ENCODE data around the gene RAD9B.
"Not testable (repeated sequence)": the region's sequence is repeated elsewhere in the genome, so short reads cannot be mapped to it uniquely, and the experiment has no call there.

Gene RAD9B

DNA sequence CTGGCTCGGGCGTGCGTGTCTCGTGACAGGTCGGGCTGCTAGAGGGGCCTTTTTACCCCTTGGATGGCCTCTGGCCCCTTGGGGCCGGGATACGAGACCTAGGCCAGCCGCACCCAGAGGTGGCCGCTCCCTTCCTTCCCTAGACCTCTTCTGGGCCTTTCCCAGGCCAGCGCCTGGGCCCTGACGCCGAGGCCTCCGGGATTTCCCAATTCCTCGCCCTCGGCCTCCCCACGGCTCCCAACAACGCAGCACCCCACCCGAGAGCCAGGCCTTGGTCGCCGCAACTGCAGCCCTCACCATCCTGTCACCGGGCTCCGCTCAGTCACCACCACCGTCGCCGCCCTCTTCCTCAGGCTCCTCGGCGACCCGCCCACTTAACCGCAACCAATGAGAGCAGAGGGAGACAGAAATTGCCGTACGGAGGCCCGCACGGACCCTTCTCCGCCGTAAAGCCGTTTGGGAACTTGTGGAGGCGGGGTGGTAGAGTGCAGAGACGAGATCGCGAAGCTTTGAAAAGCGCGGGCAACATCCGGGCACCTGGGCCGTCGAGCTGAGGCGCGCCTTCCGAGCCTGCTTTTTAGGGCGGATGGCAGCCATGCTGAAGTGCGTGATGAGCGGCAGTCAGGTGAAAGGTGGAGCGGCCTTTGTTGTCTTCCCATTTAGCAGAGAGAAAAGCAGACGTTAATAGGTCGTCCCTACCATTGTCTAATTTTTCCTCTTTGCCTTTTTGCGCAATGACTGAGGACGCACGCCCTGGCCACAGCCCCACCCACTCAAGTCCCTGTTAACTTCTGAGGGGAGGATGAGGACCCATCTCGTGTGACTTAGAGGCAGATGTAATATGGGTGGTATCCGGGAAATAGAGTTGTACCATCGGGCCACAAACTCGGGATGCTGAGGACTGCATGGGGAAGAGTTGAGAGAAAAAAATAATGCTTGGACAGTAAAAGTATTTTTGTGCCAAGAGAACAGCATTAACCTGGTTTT, at the start of gene RAD9B, which contains the start of gene VPS29:
RAD9B (plus strand) TSS at position 580 of the 987 bp plus-strand sequence; CDS start at position 587, 7 bp downstream.
VPS29 (minus strand) TSS at position 360 of the 987 bp plus-strand sequence; CDS start at position 300, 60 bp downstream.
- peak; percentile 98 for DNase-seq

DNA sequence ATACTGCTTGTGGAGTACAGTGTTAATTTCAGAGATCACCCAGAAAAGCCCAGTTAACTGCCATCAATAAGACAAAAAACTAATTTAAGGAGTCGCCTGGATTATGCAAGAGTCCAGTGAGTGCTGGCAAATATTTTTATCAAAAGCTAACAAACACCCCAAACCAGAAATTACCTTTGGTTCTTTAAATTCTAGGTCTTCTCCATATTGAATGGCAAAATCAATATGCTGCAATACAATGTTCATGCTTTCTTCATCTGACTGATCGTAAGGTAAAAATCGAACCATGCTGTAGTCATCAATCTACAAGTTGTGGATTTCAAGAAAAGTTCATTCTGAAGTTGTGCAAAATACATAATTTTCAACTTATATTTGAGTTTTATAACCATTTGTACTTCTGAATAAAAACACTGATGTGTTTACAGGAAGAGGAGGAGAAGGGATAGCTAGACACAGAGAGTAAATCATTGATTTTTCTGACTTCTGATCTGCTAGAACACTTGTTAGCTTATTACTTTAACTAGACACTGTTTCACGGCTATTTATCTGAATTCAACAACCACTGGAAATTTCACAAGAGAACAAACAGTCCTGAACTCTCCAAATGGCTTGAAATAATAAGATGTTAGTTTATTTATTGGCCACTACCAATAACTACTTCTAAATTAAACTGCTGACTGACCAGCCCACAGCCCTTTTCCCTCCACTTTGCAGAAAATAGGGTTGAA, 48.4 kb upstream of the RAD9B start:
- no peak for DNase-seq

DNA sequence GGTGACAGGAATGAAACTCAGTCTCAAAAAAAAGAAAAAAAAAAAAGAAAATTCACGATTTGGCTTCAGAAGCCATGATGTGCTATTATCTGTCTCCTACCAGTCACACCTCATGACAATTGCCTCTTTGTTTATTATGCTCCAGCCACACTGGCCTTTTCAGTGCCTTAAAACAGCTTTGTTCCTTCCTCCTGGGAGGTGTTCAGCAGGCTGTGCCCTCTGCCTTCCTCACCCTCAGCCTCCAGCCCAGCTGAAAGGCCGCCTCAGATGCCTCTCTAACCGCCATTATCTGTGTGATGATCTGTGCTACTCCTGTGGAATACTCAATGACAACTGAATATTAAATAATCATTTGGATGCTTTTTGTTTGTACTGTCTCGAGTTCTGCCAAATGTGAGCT, 43.4 kb upstream of the RAD9B start:
- no peak for DNase-seq

DNA sequence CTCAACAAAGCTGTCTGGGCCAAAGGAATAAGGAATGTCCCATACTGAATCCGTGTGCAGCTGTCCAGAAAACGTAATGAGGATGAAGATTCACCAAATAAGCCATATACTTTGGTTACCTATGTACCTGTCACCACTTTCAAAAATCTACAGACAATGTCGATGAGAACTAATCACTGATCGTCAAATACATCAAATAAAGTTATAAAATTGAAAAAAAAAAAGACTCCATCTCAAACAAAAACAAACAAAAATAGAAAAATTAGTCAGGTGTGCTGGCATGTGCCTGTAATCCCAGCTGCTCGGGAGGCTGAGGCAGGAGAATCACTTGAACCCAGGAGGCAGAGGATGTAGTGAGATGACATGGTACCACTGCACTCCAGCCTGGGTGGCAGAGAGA, 40.9 kb upstream of the RAD9B start:
- not testable (repeated sequence) for DNase-seq

DNA sequence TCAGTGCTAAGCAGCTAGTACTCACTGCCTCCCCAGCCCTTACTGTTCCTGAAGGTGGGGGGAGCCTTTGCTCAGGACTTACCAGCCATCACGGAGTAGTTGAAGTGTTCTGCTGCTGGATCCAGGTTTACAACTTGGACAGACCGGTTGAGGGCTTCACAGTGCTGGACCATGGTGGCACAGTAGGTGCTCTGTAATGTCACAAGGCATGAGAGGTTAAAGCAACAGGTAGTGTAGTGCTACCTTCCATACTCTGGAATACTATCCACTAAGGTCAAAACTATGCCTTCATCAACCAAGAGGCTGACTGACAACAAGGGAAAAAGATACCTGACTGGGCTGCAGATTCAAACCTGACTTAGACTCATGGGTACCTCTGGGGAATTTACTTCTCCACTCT, 37.1 kb upstream of the RAD9B start:
- no peak for DNase-seq

DNA sequence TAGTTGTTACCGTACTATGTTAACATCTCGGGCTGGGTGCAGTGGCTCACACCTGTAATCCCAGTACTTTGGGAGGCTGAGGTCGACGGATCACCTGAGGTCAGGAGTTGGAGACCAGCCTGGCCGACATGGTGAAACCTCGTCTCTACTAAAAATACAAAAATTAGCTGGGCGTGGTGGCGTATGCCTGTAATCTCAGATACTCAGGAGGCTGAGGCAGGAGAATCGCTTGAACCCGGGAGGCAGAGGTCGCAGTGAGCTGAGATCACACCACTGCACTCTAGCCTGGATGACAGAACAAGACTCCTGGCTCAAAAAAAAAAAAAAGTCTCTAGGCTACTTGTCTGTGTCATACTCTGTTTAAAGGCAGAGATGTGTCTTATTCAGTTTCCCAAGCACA, 36.4 kb upstream of the RAD9B start:
- not testable (repeated sequence) for DNase-seq

DNA sequence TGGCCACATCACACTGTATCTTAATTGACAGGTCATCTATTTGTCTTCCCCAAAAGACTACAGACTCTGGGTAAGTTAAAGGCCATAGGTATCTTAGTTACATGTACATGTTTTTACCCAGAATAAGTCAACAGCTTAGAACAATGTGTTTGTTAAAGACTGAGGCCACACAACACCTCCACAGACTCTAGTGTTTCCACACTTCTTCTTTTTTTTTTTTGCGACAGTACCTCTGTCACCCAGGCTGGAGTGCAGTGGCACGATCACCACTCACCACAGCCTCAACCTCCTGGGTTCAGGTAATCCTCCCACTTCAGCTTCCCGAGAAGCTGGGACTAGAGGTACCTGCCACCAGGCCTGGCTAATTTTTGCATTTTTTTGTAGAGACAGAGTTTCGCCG, 35.3 kb upstream of the RAD9B start:
- no peak for DNase-seq

DNA sequence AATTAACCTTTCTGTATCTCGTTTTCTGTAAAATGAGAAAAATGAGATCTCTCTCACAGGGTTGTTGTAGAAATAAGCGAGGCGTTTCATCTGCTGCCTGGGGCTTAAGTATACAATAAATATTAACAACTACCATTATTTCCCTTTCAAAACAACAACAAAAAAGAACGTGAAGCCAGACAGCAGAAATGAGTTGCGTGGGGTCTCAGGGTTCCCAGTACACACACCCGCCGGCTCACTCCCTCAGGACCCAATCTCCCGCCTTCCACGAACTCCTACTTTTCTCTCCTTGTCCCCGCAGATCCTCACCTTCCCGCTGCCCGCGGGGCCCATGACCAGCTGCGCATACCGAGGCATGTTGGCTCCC, 34.3 kb upstream of the RAD9B start:
- no peak for DNase-seq

DNA sequence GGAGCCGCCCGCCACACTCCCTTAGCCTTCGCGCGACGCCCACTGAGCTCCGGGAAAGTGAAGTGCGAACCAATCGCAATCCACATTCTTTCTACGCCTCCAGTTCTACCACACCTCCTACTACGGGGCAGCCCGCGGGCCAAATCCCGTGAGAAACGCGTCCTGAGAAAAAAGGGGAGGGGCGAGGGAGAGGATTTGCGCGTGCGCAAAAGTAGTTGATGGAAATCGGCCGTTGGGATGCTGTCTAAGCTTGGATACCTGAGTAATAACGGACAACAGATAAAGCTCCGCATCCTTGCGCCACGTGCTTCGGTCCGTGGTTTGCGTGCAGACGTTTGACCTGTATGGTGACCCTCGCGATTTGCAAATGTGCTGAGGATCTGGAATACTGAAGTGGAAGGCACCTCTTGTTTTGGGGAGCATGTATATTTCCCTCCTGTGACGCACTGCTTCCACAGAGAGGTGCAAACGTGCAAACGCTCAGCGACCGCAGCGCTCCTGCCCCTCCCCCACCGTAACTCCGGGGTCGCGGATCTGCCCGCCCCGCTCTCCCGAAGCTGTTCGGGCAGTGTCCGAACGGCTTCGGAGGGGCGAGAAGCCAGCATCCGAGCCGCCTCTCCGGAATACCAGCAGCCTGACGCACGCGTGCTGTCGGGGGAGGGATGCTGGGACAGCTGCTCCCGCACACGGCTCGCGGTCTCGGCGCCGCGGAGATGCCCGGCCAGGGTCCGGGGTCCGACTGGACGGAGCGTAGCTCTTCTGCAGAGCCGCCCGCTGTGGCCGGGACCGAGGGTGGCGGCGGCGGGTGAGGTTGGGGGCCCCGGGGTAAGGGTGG, 33.7 kb upstream of the RAD9B start, which contains the start of the genes FAM216A and GPN3:
FAM216A (plus strand) TSS at position 632 of the 835 bp plus-strand sequence; CDS start at position 663, 31 bp downstream.
GPN3 (minus strand) TSS at position 44 of the 835 bp plus-strand sequence. CDS start 54 bp downstream, outside the sequence.
- DNase-seq = peak; percentile 93 to 95

DNA sequence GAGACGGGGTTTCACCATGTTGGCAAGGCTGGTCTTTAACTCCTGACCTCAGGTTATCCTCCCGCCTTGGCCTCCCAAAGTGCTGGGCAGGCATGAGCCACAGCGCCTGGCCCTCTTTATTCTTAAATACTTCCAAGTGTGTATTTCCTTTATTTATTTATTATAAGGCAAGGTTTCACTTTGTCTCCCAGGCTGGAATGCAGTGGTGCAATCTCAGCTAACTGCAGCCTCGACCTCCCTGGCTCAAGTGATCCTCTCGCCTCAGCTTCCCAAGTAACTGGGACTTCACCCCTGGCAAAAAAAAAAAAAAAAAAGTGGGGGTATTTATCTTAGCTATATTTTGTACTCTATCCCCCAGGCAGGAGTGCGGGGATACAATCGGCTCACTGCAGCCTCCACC, 26.7 kb upstream of the RAD9B start:
- no peak for DNase-seq

DNA sequence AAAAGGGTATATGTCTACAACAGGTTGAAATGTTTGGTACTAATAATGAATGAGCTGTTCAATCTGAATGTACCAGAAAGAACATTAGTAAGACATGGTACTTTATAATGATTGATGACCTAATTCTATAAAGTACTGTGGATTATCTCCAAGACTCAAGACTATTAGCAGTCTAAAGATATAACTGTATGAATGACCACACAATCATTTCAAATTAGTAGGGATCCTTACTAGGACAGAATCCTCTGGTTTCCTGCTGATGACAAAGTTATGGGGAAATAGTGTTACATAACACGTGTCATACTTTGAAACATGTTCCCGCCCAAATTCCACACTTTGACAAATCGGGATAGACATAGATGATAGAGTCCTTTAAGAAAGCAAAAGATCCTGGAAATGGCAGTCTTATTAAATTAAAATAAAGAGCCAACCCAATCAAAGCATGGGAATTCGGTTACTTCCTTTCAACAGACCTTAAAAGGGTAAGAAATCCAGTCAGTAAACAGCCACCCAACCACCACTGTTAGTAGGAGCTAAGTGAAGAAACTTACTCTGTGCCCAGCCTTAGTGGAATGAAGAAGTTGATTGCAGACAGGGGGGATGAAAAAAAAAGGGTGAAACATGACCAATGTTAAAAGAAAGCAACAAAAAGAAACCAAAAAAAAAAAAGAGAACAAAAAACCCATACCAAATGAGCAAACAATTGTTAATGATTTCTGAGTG, 3.0 kb upstream of the RAD9B start:
- DNase-seq = no peak

DNA sequence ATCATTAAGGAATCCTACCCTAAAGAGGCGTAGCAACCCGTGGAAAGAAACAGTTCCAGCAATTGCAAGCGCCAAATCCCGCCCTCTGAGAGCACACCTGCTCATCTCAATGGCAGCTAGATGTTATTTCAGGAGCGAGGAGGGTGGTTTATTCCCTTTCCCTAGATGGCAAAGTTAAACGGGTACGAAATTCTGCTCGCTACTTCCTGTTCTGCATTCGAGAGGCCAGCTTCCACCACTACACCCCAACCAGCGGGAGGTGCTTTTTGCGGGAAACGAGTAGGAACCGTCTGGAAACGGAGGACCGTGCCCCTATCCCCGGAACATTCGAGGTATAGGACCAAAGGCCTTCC, 756 bp upstream of the RAD9B start:
- DNase-seq = no peak

DNA sequence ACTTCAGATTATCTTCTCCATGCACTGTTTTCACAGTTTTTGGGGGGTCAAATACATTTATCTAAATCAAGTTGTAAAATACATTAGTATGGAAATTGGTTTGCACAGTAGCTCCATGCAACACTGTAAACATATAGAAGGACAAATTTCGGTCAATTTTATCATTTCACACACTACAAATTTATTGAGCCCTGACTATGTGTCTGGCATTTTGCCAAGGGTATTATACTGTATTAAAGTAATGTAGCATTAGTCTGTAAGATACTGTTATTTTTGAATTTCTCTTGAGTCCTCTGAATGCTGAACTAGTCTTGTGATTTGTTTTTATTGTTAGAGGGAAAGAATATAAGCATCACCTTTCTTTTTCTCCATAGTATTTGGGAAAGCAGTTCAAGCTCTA, 1.3 kb downstream of the RAD9B start:
- DNase-seq = no peak

DNA sequence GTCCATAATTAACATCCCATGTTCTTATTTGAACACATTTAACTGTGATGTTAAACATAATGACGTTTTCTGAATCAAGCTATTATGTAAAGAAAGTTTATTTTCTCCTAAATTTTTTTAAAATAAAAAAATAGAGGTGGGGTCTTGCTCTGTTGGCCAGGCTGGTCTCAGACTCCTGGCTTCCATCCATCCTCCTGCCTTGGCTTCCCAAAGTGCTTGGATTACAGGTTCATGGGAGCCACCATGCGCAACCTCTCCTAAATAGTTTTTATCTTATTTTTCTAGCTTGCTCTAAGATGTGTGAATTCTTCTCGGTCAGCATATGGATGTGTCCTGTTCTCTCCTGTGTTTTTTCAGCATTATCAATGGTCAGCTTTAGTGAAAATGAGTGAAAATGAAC, 3.2 kb downstream of the RAD9B start:
- no peak for DNase-seq

DNA sequence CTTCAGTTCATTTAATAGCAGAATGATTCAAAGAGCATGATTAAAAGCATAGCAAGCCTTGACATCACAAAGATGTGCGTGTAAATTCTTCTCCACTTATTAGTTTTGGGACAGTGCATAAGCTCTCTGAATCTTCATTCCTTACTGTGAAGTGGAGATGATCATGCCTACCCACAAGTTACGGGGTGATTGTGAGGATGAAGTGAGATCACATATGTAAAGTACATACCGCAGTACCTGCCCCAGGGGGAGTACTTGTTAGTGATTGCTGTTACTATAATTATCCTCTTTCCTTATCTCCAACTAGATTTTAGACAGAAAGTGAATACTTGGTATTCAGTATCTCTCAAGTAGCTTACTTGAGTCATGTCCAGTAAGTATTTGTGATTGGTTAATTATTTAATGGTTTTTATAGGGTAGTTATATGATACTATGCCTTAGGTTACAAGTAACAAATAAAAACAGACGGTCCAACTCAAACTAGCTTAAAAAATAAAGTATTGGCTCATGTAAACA, 6.0 kb downstream of the RAD9B start:
- no peak for DNase-seq

DNA sequence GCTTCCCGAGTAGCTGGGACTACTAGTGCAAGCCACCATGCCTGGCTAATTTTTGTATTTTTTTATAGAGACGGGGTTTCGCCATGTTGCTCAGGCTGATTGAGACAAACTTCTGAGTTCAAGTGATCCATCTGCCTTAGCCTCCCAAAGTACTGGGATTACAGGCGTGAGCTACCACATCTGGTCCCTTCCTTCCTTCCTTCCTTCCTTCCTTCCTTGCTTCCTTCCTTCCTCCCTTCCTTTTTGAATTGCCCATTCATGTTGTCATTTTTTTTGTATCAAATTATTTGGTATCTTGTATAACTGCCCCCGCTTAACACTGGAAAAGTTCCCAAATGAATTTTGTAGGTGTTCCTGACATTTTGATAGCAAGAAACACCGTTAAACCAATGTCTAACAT, 11.7 kb downstream of the RAD9B start:
- no peak for DNase-seq

DNA sequence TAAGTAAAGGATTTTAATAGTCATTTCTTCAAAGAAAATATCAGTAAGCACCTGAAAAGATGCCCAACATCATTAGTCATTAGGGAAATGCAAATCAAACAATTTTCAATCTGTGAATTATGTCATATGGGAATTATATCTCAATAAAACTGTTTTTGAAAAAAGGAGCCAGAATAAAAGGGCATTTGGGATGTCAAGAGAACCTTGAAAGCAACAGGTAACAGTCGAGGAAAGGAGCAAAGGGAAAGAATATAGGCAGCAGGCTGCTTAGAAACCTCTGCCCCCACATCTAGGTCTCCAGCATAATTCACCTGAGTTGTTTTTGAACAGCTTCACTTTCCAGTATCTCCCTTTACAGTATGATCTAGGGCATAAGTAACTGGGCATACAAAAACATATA, 12.2 kb downstream of the RAD9B start:
- DNase-seq = no peak

DNA sequence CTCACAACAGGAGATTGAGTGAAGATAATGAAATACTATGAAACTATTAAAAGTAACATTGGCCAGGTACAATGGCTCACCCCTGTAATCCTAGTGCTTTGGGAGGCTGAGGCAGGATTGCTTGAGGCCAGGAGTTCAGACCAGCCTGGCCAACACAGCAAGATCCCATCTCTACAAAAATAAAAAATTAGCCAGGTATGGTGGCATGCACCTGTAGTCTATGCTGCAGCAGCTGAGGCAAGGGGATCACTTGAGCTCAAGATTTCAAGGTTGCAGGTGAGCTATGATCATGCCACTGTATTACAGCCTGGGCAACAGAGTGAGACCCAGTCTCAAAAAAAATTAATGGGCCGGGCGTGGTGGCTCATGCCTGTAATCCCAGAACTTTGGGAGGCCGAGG, 14.9 kb downstream of the RAD9B start:
- DNase-seq = no peak

DNA sequence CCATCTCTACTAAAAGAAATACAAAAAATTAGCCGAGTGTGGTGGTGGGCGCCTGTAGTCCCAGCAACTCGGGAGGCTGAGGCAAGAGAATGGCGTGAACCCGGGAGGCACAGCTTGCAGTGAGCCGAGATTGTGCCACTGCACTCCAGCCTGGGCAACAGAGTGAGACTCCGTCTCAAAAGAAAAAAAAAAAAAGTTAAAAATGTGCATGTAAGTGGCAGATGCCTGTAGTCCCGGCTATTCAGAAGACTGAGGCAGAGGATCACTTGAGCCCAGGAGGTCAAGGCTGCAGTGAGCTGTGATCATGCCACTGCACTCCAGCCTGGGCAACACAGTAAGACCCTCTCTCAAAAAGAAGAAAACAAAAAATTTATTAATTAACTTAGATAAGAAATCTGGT, 15.9 kb downstream of the RAD9B start:
- DNase-seq = not testable (repeated sequence)

DNA sequence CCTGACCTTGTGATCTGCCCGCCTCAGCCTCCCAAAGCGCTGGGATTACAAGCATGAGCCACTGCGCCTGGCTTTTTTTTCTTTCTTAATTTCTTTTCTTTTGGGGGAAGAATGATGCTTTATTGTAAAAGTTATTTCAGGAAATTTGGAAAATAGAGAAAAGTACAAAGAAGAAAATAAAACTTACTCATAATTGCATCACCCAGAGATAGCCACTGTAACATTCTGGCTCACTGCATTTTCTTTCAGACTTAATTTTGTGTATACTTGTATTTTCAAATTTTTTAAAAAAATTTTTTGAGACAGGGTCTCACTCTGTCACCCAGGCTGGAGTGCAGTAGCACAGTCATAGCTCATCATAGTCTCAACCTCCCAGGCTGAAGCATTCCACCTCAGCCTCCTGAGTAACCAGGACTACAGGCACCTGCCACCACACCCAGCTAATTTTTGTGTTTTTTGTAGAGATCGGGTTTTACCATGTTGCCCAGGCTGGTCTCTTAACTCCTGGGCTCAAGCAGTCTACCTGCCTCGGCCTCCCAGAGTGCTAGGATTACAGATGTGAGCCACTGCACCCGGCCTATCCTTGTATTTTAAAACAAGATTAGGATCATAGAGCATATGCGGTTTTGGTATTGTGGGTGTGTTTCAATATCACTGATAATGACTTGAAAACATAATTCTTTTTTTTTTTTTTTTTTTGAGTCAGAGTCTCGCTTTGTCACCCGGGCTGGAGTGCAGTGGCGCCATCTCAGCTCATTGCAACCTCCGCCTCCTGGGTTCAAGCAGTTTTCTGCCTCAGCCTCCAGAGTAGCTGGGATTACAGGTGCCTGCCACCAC, 19.0 kb downstream of the RAD9B start:
- not testable (repeated sequence) for DNase-seq
